IMR-90 (cell line): Measurements from ENCODE around the gene TMEM176B.

Experiments
- BHLHE40 ChIP-seq: fragments of 150-350 bp; IDR thresholded peaks from 2 replicates; pipeline ENCODE4 v1.6.1; 2016; ENCODE audit warnings: mild to moderate bottlenecking, low read depth, low read length
- CEBPB ChIP-seq: IDR thresholded peaks from 2 replicates; pipeline ENCODE4 v1.6.1; 2012; ENCODE audit warnings: low read depth, low read length, improper control_type of control experiment
- FOS ChIP-seq: fragments of 150-350 bp; IDR thresholded peaks from 2 replicates; pipeline ENCODE4 v1.6.1; 2016; ENCODE audit warnings: low read depth, low read length
- MAFK ChIP-seq: IDR thresholded peaks from 2 replicates; pipeline ENCODE4 v1.6.1; 2012; ENCODE audit warnings: low read depth, low read length, improper control_type of control experiment
- MAZ ChIP-seq: IDR thresholded peaks from 2 replicates; pipeline ENCODE4 v1.6.1; 2012; ENCODE audit warnings: low read depth, mild to moderate bottlenecking, low read length, improper control_type of control experiment, moderate library complexity, borderline replicate concordance
- MXI1 ChIP-seq: IDR thresholded peaks from 2 replicates; pipeline ENCODE4 v1.6.1; 2012; ENCODE audit warnings: low read depth, mild to moderate bottlenecking, low read length, moderate library complexity, borderline replicate concordance
- POLR2A ChIP-seq: IDR thresholded peaks from 2 replicates; pipeline ENCODE4 v1.6.1; 2012; ENCODE audit warnings: mild to moderate bottlenecking, low read depth, low read length
- RAD21 ChIP-seq: IDR thresholded peaks from 2 replicates; pipeline ENCODE4 v1.6.1; 2012; ENCODE audit warnings: low read length, improper control_type of control experiment
- RCOR1 ChIP-seq: IDR thresholded peaks from 2 replicates; pipeline ENCODE4 v1.6.1; 2012; ENCODE audit warnings: mild to moderate bottlenecking, low read length, improper control_type of control experiment; ENCODE audit not compliant: insufficient replicate concordance
- RFX5 ChIP-seq: IDR thresholded peaks from 2 replicates; pipeline ENCODE4 v1.8.0; 2012; ENCODE audit warnings: low read depth, mild to moderate bottlenecking, low read length, moderate library complexity
- SMC3 ChIP-seq: fragments of 150-350 bp; IDR thresholded peaks from 2 replicates; pipeline ENCODE4 v1.6.1; 2016; ENCODE audit warnings: low read depth, mild to moderate bottlenecking, antibody characterized with exemption, low read length, moderate library complexity
- TF ChIP-seq, protein P1 (sequence below): fragments of 150-350 bp; IDR thresholded peaks from 2 replicates; pipeline ENCODE4 v1.6.1; 2017; ENCODE audit warnings: mild to moderate bottlenecking, antibody characterized with exemption, low read length, low read depth
- TF ChIP-seq, protein P2 (sequence below): conservative IDR thresholded peaks from 2 replicates; pipeline ENCODE4 v1.5.1; 2012; ENCODE audit warnings: mild to moderate bottlenecking, low read depth, low read length, improper control_type of control experiment
- TF ChIP-seq, protein P3 (sequence below): fragments of 150-350 bp; IDR thresholded peaks from 2 replicates; pipeline ENCODE4 v1.6.1; 2016; ENCODE audit warnings: low read depth, mild to moderate bottlenecking, low read length, moderate library complexity, borderline replicate concordance

DNA sequence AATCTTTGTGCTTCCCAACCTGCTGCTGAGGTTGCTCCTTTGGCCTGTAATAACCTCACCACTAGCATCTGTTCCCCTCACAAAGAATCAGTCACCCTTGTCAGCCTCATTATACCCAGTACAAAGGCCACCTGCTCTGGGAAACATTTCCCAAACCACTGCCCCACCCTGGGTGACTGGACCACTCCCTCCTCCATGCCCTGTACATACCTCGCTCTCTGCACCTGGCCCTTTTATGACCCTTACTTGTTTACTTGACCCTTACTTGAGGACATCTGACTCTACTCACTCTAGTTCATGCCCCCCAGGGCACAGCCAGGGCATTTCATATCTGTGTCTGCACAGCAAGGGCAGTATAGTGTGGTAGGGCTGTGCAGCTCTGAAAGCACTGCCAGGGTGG, 30.8 kb upstream of the TMEM176B start:
- TF ChIP-seq RCOR1 (no peak), CEBPB (no peak), POLR2A (no peak), RAD21 (no peak), MAZ (no peak), MAFK (no peak), SMC3 (no peak), MXI1 (no peak), BHLHE40 (no peak), FOS (no peak), RFX5 (no peak)
- TF ChIP-seq, protein P1, sequence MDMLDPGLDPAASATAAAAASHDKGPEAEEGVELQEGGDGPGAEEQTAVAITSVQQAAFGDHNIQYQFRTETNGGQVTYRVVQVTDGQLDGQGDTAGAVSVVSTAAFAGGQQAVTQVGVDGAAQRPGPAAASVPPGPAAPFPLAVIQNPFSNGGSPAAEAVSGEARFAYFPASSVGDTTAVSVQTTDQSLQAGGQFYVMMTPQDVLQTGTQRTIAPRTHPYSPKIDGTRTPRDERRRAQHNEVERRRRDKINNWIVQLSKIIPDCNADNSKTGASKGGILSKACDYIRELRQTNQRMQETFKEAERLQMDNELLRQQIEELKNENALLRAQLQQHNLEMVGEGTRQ: no peak
- TF ChIP-seq, protein P2, sequence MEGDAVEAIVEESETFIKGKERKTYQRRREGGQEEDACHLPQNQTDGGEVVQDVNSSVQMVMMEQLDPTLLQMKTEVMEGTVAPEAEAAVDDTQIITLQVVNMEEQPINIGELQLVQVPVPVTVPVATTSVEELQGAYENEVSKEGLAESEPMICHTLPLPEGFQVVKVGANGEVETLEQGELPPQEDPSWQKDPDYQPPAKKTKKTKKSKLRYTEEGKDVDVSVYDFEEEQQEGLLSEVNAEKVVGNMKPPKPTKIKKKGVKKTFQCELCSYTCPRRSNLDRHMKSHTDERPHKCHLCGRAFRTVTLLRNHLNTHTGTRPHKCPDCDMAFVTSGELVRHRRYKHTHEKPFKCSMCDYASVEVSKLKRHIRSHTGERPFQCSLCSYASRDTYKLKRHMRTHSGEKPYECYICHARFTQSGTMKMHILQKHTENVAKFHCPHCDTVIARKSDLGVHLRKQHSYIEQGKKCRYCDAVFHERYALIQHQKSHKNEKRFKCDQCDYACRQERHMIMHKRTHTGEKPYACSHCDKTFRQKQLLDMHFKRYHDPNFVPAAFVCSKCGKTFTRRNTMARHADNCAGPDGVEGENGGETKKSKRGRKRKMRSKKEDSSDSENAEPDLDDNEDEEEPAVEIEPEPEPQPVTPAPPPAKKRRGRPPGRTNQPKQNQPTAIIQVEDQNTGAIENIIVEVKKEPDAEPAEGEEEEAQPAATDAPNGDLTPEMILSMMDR: no peak
- TF ChIP-seq, protein P3, sequence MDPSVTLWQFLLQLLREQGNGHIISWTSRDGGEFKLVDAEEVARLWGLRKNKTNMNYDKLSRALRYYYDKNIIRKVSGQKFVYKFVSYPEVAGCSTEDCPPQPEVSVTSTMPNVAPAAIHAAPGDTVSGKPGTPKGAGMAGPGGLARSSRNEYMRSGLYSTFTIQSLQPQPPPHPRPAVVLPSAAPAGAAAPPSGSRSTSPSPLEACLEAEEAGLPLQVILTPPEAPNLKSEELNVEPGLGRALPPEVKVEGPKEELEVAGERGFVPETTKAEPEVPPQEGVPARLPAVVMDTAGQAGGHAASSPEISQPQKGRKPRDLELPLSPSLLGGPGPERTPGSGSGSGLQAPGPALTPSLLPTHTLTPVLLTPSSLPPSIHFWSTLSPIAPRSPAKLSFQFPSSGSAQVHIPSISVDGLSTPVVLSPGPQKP: no peak
